Measurements from ENCODE around the gene ADPRHL1.

ADPRHL1 gene

GRCh38 chr13:113405481-113406300 lies 47.6 kb downstream of the ADPRHL1 start:
- no peaks in the 10 kb centered on the region for H3K9me2 ChIP-seq (replicated peaks; ENCODE audit: control insufficient read depth, low read length)
- peaks cover 8% of the 10 kb centered on the region for H3K79me2 ChIP-seq (ENCODE audit: control insufficient read depth, low read length)
- no peak overlapping the region for H3K27ac ChIP-seq (ENCODE audit: low read depth, low read length)
- H3K4me1 ChIP-seq (ENCODE audit: control insufficient read depth, low read length), result peaks cover 58% of the 10 kb centered on the region
- H4K20me1 ChIP-seq (ENCODE audit: control insufficient read depth, insufficient read depth, low read depth, low read length), result no peaks in the 10 kb centered on the region
- peaks cover 6% of the 10 kb centered on the region for H3K9me3 ChIP-seq (ENCODE audit: control insufficient read depth, insufficient read depth, low read length)
- H3K4me3 ChIP-seq (ENCODE audit: low read length), result no peak overlapping the region
- H3F3A ChIP-seq (ENCODE audit: control insufficient read depth, insufficient read depth), result peaks cover 8% of the 10 kb centered on the region; the same call in 1 of the 2 replicates
- H3K36me3 ChIP-seq (ENCODE audit: control insufficient read depth, low read length), result no peaks in the 10 kb centered on the region
- TF ChIP-seq EZH2phosphoT487 (IDR thresholded peaks at IDR 0.05; ENCODE audit: borderline replicate concordance, low read length), result no peak
- TF ChIP-seq, protein P1, sequence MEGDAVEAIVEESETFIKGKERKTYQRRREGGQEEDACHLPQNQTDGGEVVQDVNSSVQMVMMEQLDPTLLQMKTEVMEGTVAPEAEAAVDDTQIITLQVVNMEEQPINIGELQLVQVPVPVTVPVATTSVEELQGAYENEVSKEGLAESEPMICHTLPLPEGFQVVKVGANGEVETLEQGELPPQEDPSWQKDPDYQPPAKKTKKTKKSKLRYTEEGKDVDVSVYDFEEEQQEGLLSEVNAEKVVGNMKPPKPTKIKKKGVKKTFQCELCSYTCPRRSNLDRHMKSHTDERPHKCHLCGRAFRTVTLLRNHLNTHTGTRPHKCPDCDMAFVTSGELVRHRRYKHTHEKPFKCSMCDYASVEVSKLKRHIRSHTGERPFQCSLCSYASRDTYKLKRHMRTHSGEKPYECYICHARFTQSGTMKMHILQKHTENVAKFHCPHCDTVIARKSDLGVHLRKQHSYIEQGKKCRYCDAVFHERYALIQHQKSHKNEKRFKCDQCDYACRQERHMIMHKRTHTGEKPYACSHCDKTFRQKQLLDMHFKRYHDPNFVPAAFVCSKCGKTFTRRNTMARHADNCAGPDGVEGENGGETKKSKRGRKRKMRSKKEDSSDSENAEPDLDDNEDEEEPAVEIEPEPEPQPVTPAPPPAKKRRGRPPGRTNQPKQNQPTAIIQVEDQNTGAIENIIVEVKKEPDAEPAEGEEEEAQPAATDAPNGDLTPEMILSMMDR (IDR thresholded peaks at IDR 0.05; ENCODE audit: low read depth, low read length, poor library complexity, severe bottlenecking), result no peak
- H3K4me2 ChIP-seq (ENCODE audit: low read length), result no peak overlapping the region
- no peaks in the 10 kb centered on the region for H3K27me3 ChIP-seq (ENCODE audit: control insufficient read depth, low read length)

- Histone ChIP-seq H3K4me2 (ENCODE audit: low read length) (no peak overlapping the region), H3F3A (ENCODE audit: control insufficient read depth, insufficient read depth) (peaks cover 5% of the 10 kb centered on the region; the same call in 1 of the 2 replicates), H3K4me1 (ENCODE audit: control insufficient read depth, low read length) (peaks cover 57% of the 10 kb centered on the region), H3K9me2 (replicated peaks; ENCODE audit: control insufficient read depth, low read length) (no peaks in the 10 kb centered on the region), H3K9me3 (ENCODE audit: control insufficient read depth, insufficient read depth, low read length) (peaks cover 6% of the 10 kb centered on the region), H3K27me3 (ENCODE audit: control insufficient read depth, low read length) (no peaks in the 10 kb centered on the region), H3K36me3 (ENCODE audit: control insufficient read depth, low read length) (no peaks in the 10 kb centered on the region), H3K79me2 (ENCODE audit: control insufficient read depth, low read length) (no peaks in the 10 kb centered on the region), H3K27ac (ENCODE audit: low read depth, low read length) (no peak overlapping the region), H4K20me1 (ENCODE audit: control insufficient read depth, insufficient read depth, low read depth, low read length) (no peaks in the 10 kb centered on the region), H3K4me3 (ENCODE audit: low read length) (no peak overlapping the region)
- TF ChIP-seq, protein P1 (IDR thresholded peaks at IDR 0.05; ENCODE audit: low read depth, low read length, poor library complexity, severe bottlenecking), result no peak
- TF ChIP-seq EZH2phosphoT487 (IDR thresholded peaks at IDR 0.05; ENCODE audit: borderline replicate concordance, low read length), result no peak
These were observed 48.4 kb downstream of the ADPRHL1 start for GRCh38 chr13:113404723-113405471.

GRCh38 chr13:113404366-113404722 lies 48.9 kb downstream of the ADPRHL1 start:
- TF ChIP-seq EZH2phosphoT487 (IDR thresholded peaks at IDR 0.05; ENCODE audit: borderline replicate concordance, low read length), result no peak
- TF ChIP-seq, protein P1 (IDR thresholded peaks at IDR 0.05; ENCODE audit: low read depth, low read length, poor library complexity, severe bottlenecking), result no peak
- H3K4me2 ChIP-seq (ENCODE audit: low read length), result no peak overlapping the region
- no peaks in the 10 kb centered on the region for H3K79me2 ChIP-seq (ENCODE audit: control insufficient read depth, low read length)
- no peaks in the 10 kb centered on the region for H3K9me2 ChIP-seq (replicated peaks; ENCODE audit: control insufficient read depth, low read length)
- peaks cover 5% of the 10 kb centered on the region; the same call in 1 of the 2 replicates for H3F3A ChIP-seq (ENCODE audit: control insufficient read depth, insufficient read depth)
- H3K9me3 ChIP-seq (ENCODE audit: control insufficient read depth, insufficient read depth, low read length), result peaks cover 5% of the 10 kb centered on the region
- no peaks in the 10 kb centered on the region for H3K36me3 ChIP-seq (ENCODE audit: control insufficient read depth, low read length)
- no peak overlapping the region for H3K27ac ChIP-seq (ENCODE audit: low read depth, low read length)
- no peaks in the 10 kb centered on the region for H4K20me1 ChIP-seq (ENCODE audit: control insufficient read depth, insufficient read depth, low read depth, low read length)
- peaks cover 58% of the 10 kb centered on the region for H3K4me1 ChIP-seq (ENCODE audit: control insufficient read depth, low read length)
- no peak overlapping the region for H3K4me3 ChIP-seq (ENCODE audit: low read length)
- no peaks in the 10 kb centered on the region for H3K27me3 ChIP-seq (ENCODE audit: control insufficient read depth, low read length)
